K562 (cell line): ENCODE results near the gene ZNF384. TPM values are rescaled to one million over a fixed set of nuclear protein-coding genes. Genes with fewer than 3 reads are reported as not detected.

Experiments
- ASH1L ChIP-seq: fragments of 450-650 bp; IDR thresholded peaks from 2 replicates; pipeline ENCODE4 v1.6.1; 2018; ENCODE audit warnings: borderline replicate concordance, mild to moderate bottlenecking, low read depth; ENCODE audit not compliant: partially characterized antibody
- CEBPB ChIP-seq: fragments of 450-650 bp; IDR thresholded peaks from 2 replicates; pipeline ENCODE4 v1.6.1; 2016; ENCODE audit warnings: missing genetic modification characterization, missing compliant biosample characterization
- CREB3L1 ChIP-seq: fragments of 450-650 bp; IDR thresholded peaks from 2 replicates; pipeline ENCODE4 v1.6.1; 2014; ENCODE audit warnings: low read depth, mild to moderate bottlenecking, moderate library complexity, borderline replicate concordance
- CREBBP ChIP-seq: IDR thresholded peaks from one replicate; pipeline ENCODE4 v1.6.1; 2012; ENCODE audit warnings: low read depth, mild to moderate bottlenecking, control low read depth, inconsistent platforms, low read length
- CTCFL ChIP-seq: IDR thresholded peaks from 2 replicates; pipeline ENCODE4 v1.6.1; 2011; ENCODE audit warnings: borderline replicate concordance, low read depth, mild to moderate bottlenecking, moderate library complexity, low read length; ENCODE audit not compliant: insufficient read depth, poor library complexity, severe bottlenecking
- DIDO1 ChIP-seq: fragments of 450-650 bp; IDR thresholded peaks from 2 replicates; pipeline ENCODE4 v1.6.1; 2016; ENCODE audit warnings: low read depth, missing biosample characterization, missing genetic modification characterization
- DNMT1 ChIP-seq: fragments of 450-650 bp; IDR thresholded peaks from 2 replicates; pipeline ENCODE4 v1.6.1; 2016; ENCODE audit warnings: antibody characterized with exemption, mild to moderate bottlenecking
- E2F5 ChIP-seq: sonication (generic); formaldehyde crosslinking; IDR thresholded peaks from 2 replicates; pipeline ENCODE4 v1.8.0; 2022; ENCODE audit warnings: mild to moderate bottlenecking, missing genetic modification reagents
- FOXJ3 ChIP-seq: sonication (generic); formaldehyde crosslinking; IDR thresholded peaks from 2 replicates; pipeline ENCODE4 v1.4.0; 2020; ENCODE audit warnings: mild to moderate bottlenecking, missing genetic modification reagents
- FOXM1 ChIP-seq, 2 experiments: fragments of 450-650 bp in 1 of 2; sonication (generic) in 1 of 2; formaldehyde crosslinking in 1 of 2; IDR thresholded peaks; 2 replicates each; pipeline versions ENCODE4 v1.6.1 to v1.9.0; 2017 to 2022; ENCODE audit warnings: low read depth in 2 of 2, mild to moderate bottlenecking in 2 of 2, missing genetic modification reagents in 1 of 2, moderate library complexity in 1 of 2
- HNRNPH1 ChIP-seq: fragments of 200-400 bp; formaldehyde crosslinking; optimal IDR thresholded peaks from 2 replicates; pipeline ENCODE3; 2017; ENCODE audit warnings: low read depth, mild to moderate bottlenecking, low read length, moderate library complexity
- HSF4 ChIP-seq: fragments of 250-450 bp; sonication (Bioruptor Pico); IDR thresholded peaks from 2 replicates; pipeline ENCODE4 v2.1.2; 2022; ENCODE audit warnings: mild to moderate bottlenecking, moderate library complexity, borderline replicate concordance
- MEIS2 ChIP-seq: fragments of 450-650 bp; IDR thresholded peaks from 2 replicates; pipeline ENCODE4 v1.6.1; 2014; ENCODE audit warnings: mild to moderate bottlenecking; ENCODE audit not compliant: partially characterized antibody
- NEUROD1 ChIP-seq: fragments of 150-350 bp; IDR thresholded peaks from 2 replicates; pipeline ENCODE4 v1.6.1; 2014; ENCODE audit warnings: borderline replicate concordance, low read length, low read depth; ENCODE audit not compliant: partially characterized antibody
- NR3C1 ChIP-seq: sonication (generic); formaldehyde crosslinking; IDR thresholded peaks from 2 replicates; pipeline ENCODE4 v1.8.1; 2022; ENCODE audit warnings: missing genetic modification reagents
- POLR2AphosphoS5 ChIP-seq: IDR thresholded peaks from 2 replicates; pipeline ENCODE4 v1.6.1; 2011; ENCODE audit warnings: mild to moderate bottlenecking, low read depth, low read length, moderate library complexity; ENCODE audit not compliant: control insufficient read depth, insufficient read depth
- STAT5A ChIP-seq: IDR thresholded peaks from 2 replicates; pipeline ENCODE4 v1.6.1; 2012; ENCODE audit warnings: low read length, inconsistent platforms, borderline replicate concordance
- YBX1 ChIP-seq: fragments of 450-650 bp; IDR thresholded peaks from 2 replicates; pipeline ENCODE4 v1.7.1; 2016; ENCODE audit warnings: mild to moderate bottlenecking
- ZNF57 ChIP-seq: fragments of 450-650 bp; formaldehyde crosslinking; IDR thresholded peaks from 2 replicates; pipeline ENCODE4 v1.4.0; 2020; ENCODE audit warnings: mild to moderate bottlenecking, moderate library complexity
- ZNF699 ChIP-seq: fragments of 250-450 bp; sonication (Bioruptor Pico); IDR thresholded peaks from 2 replicates; pipeline ENCODE4 v1.8.0; 2021; ENCODE audit warnings: mild to moderate bottlenecking, moderate library complexity; ENCODE audit not compliant: insufficient replicate concordance
- polyA plus RNA-seq, 8 experiments: library from polyadenylated mRNA; depleted of rRNA in 4 of 8; stranded (reverse) in 5 of 8; unstranded in 3 of 8; fragments of >200 nt; fragmentation: Nextera tagmentation in 2 of 8; fragmentation: Illumina TruSeq in 1 of 8; extraction: Ambion mirVana in 2 of 8; extraction: Trizol in 1 of 8; gene quantifications; 2 replicates each; pipeline versions ENCODE4 v1.2.1 to v1.2.3, GENCODE V29; 2011 to 2014; ENCODE audit warnings: inconsistent platforms in 1 of 8, missing spikeins in 1 of 8
- total RNA-seq, 7 experiments: library from RNA; depleted of rRNA in 6 of 7; stranded (reverse); fragments of >200 nt in 6 of 7; fragmentation: Illumina TruSeq in 2 of 7; extraction: Trizol in 2 of 7; gene quantifications; 2 replicates each; pipeline versions ENCODE4 v1.2.1 to v1.2.3, GENCODE V29; 2011 to 2021; ENCODE audit warnings: low replicate concordance in 1 of 7

The ZNF384 gene
- total and polyA plus RNA-seq, 9 of the 15 experiments (the other 6 are each of a cell fraction or from before 2014, with no cell fraction given) = 0.36 to 64.8 (median 21.3) TPM

GRCh38 chr12:6723607-6724408, 34.6 kb upstream of the ZNF384 start, which contains the start of gene COPS7A (continued):
- TF ChIP-seq STAT5A = no peak; the same call in 1 of the 2 replicates
- no peak for TF ChIP-seq HNRNPH1
- TF ChIP-seq ZNF699 (CRISPR knock-in tag) = no peak
- peak; percentile 62; the same call in 1 of the 2 replicates for TF ChIP-seq FOXM1 (IDR thresholded peaks at IDR 0.05; ENCODE audit: low read depth)
- no peak for TF ChIP-seq FOXM1 (CRISPR knock-in tag; IDR thresholded peaks at IDR 0.05; ENCODE audit: low read depth)
- peak; percentile 98 for TF ChIP-seq CREB3L1
- TF ChIP-seq E2F5 (CRISPR knock-in tag) = 0 out of 2 replicates have a peak, but pooled peaks have one; percentile 59
- TF ChIP-seq CEBPB = no peak
- TF ChIP-seq DNMT1 = 0 out of 2 replicates have a peak, but pooled peaks have one; percentile 69
- no peak for TF ChIP-seq HSF4 (CRISPR knock-in tag)
- TF ChIP-seq ASH1L = no peak
- TF ChIP-seq NR3C1 (CRISPR knock-in tag) = no peak
- no peak for TF ChIP-seq ZNF57 (CRISPR knock-in tag)
- TF ChIP-seq YBX1 = no peak
- peak; percentile 92 for TF ChIP-seq CTCFL
- no peak for TF ChIP-seq FOXJ3 (CRISPR knock-in tag)
- peak; percentile 35 for TF ChIP-seq POLR2AphosphoS5
- TF ChIP-seq CREBBP = no peak
- TF ChIP-seq DIDO1 (tag) = no peak
- peak; percentile 40 for TF ChIP-seq MEIS2
- no peak for TF ChIP-seq NEUROD1
